NCI-H446 treated with DMSO at 0.1 percent for 48 hours (cell line): Measurements from ENCODE around the gene PASK.
A peak's percentile ranks its signal among the peaks of the same experiment; 100 is the strongest.

Experiments used
- DNase-seq: peaks from one replicate; lab custom pipeline; 2025; lab: John Stamatoyannopoulos, UW

Gene PASK

GRCh38 chr2:241180495-241180894, 31.2 kb upstream of the PASK start:
- no peak for DNase-seq

- no peak for DNase-seq
Observed at GRCh38 chr2:241179899-241180298, 30.6 kb upstream of the PASK start.

GRCh38 chr2:241178961-241179360, 29.7 kb upstream of the PASK start:
- DNase-seq, result no peak

GRCh38 chr2:241177526-241178334, 28.5 kb upstream of the PASK start:
- DNase-seq, result no peak

GRCh38 chr2:241173557-241173956, 24.3 kb upstream of the PASK start:
- no peak for DNase-seq

GRCh38 chr2:241168366-241168765, 19.1 kb upstream of the PASK start:
- DNase-seq, result no peak

GRCh38 chr2:241163601-241164118, 14.4 kb upstream of the PASK start:
- DNase-seq, result no peak

- DNase-seq, result peak; percentile 86
Observed at GRCh38 chr2:241161646-241162281, 12.5 kb upstream of the PASK start.

- no peak for DNase-seq
Observed at GRCh38 chr2:241160318-241160717, 11.0 kb upstream of the PASK start.

- DNase-seq, result no peak
Observed at GRCh38 chr2:241159116-241159515, 9.8 kb upstream of the PASK start.

GRCh38 chr2:241158546-241158900, 9.3 kb upstream of the PASK start:
- DNase-seq, result no peak

- DNase-seq, result no peak
Observed at GRCh38 chr2:241157841-241158545, 8.7 kb upstream of the PASK start.

GRCh38 chr2:241156971-241157441, 7.7 kb upstream of the PASK start:
- no peak for DNase-seq

GRCh38 chr2:241155936-241156335, 6.7 kb upstream of the PASK start:
- DNase-seq, result no peak

- no peak for DNase-seq
Observed at GRCh38 chr2:241154915-241155314, 5.6 kb upstream of the PASK start.

- no peak for DNase-seq
Observed at GRCh38 chr2:241153616-241154015, 4.3 kb upstream of the PASK start.

GRCh38 chr2:241151934-241152660, 2.8 kb upstream of the PASK start:
- no peak for DNase-seq

- DNase-seq, result no peak
Observed at GRCh38 chr2:241150660-241151530, 1.6 kb upstream of the PASK start.

- peak; percentile 88 for DNase-seq
Observed at GRCh38 chr2:241149925-241150659, 820 bp upstream of the PASK start, which contains the start of gene PPP1R7. Gene PPP1R7 (plus strand): TSS chr2:241150467. CDS start chr2:241150496, 29 bp downstream.

- DNase-seq, result no peak
Observed at GRCh38 chr2:241149675-241149924, 328 bp upstream of the PASK start.

- DNase-seq, result no peak
Observed at GRCh38 chr2:241148239-241148638, 1.0 kb downstream of the PASK start.
